Inflammatory macrophage (primary cell): ENCODE measurements around the gene TBCD.

ENCODE experiments used
- DNase-seq, 2 donors: peaks; one replicate each; pipeline ENCODE4 v3.0.0-alpha.2; 2020 to 2022

Gene TBCD

DNA sequence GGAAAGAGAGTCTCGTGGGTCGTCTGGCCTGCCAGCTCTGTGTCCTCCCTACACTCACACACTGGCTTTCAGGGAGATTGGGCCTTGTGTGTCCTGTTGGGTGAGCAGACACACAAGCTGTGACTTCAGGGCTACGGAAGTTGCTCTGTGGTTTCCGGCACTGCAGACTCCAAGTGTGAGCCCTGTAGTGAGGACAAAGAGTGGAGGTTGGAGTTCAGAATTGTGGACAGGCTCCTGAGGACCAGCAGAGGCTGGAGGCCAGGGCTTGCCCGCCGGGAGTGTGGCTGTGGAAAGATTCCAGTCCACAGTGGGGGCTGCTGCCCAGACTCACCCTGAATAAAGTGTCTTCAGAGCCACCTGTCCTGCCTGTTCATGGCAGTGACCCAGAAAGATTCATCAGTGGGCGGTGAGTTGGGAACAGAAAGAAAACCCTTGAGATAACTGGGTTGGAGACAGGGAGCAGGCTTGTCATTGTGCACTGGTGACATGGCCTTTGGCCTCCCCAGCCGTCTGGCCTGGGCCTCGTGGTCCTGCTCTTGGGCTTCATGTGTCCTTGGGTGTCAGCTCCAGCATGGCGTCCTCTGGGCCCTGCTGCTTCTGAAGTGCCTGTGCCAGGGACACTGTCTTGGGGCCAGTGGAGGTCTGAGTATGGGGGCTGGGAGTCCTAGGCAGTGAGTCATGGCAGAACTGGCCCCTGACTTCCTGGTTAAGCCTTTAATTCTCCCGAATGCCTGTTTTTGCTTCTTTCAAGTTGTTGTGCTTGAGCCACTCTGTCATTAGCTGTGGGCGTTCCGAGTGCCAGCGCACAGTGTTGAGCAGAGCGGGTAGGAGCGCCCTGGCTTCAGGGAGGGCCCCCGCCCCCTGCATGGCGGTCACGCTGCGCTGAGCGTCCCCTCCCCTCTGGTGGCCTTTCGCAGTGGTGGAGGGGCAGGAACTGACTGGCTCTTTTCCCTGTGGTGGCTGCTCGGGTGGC, 107.9 kb downstream of the TBCD start:
- peak; percentile 89 to 94 for DNase-seq

DNA sequence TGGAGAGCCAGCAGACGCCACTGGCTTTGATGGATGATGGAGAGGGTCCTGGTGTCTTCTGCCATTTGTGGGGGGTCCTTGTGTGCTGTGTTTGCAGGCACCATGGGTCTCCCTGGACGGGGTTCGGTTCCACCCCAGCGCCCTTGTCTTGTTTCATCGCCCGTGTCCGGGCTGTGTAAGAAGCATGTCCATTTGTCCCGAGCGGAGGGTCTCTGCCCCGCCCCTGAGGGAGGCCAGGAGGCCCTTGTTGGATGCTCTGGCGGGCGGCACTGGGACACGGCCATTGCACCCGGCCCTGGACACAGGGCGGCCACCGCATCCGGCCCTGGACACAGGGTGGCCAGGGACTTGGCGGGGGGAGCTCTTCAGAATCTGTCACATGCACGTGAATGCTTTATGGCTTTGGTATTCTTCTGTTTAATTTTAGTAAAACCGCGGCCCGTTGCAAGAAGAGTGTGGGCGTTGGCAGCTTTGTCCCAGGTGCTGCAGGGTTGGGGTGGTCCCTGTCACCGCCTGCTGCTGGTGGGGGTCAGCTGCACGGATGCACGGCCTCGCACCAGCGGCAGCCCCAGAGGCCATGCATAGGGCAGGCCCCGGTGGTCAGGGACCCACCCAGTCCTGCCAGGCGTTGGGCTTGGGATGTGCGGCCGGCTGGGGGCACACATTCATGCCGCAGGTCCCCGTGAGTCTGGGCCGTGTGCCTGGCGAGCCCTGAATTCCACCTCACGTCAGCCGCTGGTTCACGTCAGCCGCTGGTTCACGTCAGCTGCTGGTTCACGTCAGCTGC, 108.9 kb downstream of the TBCD start:
- no peak for DNase-seq

DNA sequence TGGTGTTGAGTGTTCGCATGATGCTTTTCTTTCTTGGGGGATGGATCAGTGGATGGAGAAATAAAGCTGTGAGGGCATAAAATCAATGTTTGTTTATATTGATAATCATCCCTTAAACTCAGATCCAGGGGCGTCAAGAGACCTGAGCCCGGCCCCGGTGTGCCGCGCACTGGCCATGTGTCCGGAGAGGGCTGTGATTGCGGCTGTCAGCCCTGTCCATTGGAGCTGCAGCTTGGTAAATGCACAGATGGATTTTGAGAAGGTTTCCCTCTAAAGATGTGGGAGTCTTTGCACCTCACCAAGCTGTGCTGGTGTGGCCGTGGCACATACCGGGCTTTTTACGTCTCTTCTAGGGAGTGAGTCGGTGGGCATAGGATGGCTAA, 109.5 kb downstream of the TBCD start:
- no peak for DNase-seq

DNA sequence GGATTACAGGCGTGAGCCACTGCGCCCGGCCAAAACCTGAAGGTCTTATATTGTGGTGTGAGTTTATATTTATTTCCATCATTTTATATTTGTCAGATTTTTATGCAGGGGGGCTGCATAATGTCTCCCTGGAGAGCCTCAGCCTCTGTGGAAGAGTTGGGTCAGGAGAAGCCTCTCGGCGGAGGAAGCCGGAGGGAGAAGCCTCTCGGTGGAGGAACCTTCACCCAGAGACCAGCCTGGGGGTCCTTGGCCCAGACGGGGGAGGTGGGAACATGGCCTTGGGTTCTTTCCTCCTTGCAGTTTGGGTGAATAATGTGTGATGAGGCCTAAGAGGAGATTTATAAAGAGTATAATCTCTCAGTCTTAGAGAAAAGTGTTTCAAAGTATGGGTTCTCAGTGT, 110.3 kb downstream of the TBCD start:
- no peak for DNase-seq

DNA sequence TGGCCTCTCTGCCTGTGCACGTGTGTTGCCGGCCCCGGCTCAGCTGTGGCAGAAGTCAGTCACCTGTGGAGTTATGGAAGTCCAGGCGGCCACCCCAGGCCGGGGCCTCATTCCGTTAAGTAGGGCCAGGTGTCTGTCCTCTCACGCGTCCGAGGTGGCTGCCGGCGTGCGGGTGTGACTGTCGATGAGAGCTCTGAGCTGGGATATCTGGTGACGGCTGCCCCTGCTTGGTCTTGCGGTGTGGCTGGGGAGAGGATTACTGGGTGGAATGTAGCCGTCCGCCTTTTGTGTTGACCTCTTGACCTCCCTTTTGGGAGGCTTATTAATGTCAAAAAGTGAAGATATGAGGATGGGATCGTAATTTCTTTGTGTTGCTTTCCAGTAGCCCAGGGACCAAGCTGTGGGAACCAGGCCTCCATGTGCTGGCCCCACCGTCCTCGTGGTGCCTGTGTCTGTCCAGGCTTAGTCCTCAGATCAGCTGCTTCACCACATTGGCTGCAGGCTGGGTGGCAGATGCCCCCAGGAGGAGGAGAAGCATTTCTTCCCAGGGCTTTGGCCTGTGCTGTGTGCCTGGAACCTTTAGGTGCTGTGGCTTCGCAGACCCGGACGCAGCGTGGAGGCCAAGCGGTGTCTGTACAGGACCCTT, 111.0 kb downstream of the TBCD start:
- no peak for DNase-seq

DNA sequence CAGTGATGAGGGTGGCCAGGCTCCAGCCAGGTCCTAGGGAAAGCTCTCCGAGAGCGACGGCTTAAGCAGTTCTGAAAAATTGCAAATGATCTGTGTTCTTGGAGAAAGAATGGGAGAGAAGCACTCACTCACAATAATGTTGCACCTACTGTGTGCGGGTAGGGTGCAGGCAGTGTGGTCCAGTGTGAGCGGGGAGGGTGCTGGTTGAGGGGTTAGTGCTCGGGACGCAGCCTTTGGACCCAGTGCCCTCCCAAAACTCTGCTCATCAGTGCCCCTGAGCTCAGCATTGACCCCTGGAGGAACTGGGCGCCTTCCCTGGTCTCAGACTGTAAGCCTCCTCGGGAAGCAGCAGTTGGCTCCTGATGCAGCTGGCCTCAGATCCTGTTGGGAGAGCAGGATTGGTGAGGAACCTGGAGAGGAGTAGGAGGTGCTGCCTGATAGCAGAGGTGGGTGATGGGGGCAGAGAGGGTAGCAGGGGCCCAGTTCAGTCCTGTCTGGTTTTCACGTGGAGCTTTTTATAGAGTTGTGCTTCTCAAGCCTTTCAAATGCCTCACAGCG, 111.6 kb downstream of the TBCD start:
- DNase-seq: no peak

DNA sequence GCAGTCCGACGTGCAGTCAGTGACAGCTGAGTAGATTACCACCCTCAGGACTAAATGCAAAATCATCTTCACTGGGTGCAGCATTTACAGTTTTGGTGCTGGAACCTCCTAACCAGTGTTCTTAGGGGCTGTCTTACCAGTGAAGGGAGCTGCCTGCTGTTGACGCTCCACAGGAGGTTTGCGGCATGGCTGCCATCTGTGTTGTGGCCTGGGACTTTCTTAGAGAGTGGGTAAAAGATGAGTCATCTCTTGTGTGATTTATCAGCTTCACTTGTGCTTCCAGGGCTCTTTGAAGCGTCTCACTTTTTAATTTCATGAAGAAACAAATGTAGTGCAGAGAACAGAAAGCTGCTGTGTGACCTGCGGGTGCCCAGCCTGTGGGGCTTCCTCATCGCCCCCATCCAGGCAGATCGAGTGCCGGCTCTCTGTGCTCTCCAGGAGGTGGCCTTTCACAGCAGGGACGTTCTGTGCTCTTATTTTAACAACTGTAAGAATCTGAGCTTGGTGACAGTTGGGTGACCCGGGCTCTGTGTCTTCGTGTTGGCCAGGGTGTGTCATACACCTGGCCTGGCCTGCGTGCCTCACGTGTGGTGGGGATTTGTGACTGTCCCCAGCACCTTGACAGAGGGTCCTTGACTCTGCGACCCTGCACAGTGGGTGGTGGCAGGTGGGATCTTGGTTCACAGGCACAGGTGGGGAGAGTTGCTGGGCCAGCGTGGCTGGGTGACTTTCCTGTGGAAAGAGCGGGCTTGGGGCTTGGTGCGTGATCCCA, 112.3 kb downstream of the TBCD start:
- DNase-seq: peak in 1 of 2 donors; percentile 44

DNA sequence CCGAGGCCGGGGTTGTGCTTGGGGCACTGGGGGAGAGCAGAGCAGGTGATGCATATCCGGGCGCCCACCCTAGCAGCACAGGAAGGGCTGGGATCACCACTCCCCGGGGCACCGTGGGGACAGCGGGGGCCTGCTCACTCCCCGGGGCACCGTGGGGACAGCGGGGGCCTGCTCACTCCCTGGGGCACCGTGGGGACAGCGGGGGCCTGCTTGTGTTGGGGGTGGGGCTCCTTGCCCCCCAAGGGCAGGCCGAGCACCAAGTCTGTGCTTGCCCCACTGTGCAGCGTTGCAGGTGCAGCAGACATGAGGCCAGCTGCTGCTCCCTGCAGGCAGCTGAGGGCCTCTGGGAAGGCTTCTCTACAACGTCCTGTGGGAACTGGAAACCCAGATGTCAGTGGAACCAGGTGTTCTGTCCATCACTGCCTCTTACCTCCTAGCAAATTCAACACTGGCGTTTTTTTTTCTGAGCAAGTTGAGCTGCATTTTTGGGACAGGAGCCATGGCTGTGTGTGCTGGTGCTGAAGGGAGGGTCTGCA, 112.9 kb downstream of the TBCD start:
- no peak for DNase-seq

DNA sequence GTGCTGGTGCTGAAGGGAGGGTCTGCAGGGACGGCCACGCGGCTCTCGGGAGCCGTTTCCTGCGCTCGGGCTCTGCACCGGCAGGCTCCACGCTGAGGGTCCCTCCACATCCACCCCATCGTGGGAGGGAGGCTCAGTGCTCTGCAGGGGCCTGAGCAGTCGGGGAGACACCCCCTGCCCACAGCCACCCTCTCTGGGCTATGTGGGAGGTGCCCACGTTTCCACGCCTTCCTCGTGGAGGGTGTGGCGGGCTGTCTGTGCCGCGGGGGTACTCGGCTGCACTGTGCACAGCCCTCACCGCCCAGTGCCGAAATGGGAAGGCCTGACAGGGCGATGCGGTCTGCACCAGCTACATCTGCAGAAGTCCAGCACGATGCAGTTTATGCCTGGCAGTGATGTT, 113.4 kb downstream of the TBCD start:
- no peak for DNase-seq

DNA sequence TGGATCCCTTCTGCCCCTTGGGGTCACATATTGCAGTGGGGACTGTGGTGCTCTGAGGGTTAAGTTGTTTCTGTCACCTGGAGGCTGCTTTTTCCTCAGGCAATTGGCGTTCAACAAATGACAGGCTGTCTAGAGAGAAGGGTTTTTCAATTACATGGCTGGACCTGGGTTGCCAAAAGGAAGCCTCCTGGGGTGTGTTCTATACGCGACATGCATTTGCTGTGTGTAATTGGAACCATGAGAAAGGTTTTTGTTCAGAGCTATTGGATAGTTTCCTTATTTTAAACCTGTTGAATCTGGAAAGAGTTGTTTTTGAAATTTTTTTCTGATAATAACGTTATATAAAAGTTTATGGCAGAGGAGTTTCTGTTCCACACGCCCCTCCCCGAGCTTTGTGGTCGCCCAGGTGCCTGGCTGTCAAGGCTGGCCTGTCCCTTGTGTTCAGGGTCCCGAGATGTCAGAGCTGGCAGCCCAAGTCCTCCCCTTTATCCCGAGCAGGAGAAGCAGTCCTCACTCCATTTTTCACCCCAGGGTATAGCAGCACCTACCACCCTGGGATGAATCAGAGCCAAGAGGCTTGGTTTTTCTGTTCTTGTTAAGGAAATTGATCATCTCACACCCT, 114.0 kb downstream of the TBCD start:
- DNase-seq: no peak

DNA sequence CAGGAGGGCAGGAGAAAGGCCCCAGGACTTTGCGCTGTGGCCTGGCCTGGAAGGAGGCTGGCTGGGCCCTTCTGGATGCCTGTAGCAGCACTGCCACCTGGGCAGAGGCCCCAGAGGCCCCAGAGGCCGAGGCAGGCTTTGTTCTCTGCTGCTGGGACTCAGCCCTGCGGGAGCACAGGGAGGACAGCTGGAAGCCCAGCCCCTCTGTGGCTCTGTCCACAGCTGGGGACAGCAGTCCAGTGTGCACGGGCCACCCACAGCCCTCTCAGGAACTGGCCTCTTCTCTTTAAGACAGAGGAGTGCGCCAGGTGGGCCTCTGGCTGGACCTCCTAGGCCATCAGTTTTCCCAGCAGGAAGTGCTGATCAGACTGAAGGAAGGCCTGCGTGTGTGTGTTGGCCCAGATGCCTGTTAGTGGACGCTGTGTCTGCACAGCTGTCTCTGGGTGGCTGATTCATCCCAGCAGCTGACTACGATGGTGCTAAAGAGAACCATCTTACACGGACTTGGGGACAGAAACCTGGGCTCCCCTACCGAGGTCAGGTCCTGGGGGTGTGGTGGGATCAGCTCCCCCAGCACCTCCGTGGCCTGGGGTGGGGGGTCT, 114.8 kb downstream of the TBCD start:
- no peak for DNase-seq

DNA sequence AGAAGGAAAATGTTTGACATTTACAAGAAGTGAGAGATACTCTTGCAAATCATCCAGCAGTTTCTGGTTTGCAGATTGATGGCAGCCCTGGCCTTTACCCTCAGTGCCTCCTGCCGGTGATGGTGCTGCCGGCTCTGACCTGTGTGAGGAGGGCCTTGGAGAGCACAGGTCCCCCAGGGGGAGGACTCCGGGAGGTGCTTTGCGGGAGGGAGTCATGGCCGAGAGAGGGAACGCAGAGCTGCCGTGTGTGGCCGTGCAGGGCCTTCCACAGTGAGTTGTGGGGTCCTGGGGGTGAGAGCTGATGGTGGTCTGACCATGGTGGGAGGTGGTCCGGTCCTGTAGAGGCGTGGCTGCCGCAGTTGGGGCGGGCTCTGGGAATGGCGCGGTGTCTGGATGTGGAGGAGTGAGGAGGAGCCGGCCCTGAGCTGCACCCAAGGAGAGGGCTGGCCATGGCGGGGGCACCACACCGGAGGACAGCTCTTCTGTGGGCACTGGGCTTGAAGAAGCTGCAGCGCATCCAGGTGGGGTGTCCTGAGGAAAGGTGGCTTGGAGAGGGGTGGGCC, 116.0 kb downstream of the TBCD start:
- DNase-seq: no peak

DNA sequence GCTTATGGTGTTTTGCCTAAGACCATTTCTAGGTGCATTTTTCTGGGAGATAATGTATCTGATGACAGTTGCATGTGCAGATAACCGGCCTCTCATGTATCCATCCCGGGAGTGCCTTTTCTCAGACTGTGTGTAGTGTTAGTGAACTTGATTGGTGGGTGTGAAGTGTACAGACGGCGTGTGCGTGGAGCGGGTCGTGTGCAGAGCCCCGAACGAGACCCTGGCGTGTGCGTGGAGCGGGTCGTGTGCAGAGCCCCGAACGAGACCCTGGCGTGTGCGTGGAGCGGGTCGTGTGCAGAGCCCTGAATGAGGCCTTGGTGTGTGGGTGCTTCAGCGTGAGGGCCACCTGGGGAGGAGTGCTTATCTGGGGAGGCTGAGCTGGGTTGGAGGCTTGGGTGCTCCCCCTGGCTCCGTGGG, 116.9 kb downstream of the TBCD start:
- DNase-seq: no peak

DNA sequence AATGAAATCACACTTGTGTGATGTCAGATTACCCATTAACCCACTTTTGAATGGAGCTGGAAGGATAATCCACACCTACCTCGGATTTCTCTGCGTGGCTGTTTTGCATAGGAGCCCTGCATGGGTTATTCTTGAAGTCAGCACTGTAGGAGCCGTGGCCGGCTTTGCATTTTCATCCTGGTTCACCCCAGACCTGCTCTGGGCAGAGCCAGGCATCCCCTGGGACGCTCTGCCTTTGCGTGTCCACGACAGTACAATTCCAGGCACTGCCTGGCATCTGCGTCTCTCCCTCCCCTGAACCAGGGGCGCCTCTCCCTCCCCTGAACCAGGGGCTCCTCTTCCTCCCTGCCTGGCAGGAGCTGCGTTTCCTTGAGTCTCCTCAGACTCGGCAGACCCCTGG, 117.7 kb downstream of the TBCD start:
- no peak for DNase-seq

DNA sequence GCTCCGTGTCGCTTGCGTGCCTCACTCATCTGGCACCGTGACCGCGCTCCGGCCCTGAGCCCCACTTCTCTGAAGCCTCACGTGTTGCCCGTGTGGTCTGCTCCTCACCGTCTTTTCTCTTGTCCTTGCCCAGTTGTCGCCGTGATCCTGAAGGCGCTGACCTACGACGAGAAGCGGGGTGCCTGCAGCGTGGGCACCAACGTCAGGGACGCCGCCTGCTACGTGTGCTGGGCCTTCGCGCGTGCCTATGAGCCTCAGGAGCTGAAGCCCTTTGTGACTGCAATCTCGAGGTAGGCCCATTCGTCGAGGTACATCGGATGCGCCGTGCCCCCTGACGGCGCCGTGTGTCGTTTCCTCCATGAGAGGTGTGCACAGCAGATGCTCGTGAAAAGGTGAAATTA, 118.2 kb downstream of the TBCD start:
- DNase-seq: no peak

DNA sequence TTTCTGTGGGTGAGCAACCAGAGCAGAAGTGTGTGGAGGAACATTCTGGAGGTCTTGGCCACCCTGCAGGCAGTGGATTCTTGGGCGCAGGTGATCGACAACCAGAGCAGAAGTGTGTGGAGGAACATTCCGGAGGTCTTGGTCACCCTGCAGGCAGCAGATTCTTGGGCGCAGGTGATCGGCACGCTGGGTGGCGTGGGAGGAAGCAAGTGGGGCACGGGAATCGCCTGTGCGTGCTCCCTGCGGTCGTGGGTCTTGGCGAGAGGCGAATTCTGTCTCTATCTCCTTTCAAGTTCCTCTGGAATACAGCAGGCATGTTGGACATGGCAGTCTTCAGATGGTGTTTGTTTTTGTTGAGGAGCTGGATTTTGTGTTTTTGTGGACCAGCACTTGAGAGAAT, 118.7 kb downstream of the TBCD start:
- DNase-seq: no peak

DNA sequence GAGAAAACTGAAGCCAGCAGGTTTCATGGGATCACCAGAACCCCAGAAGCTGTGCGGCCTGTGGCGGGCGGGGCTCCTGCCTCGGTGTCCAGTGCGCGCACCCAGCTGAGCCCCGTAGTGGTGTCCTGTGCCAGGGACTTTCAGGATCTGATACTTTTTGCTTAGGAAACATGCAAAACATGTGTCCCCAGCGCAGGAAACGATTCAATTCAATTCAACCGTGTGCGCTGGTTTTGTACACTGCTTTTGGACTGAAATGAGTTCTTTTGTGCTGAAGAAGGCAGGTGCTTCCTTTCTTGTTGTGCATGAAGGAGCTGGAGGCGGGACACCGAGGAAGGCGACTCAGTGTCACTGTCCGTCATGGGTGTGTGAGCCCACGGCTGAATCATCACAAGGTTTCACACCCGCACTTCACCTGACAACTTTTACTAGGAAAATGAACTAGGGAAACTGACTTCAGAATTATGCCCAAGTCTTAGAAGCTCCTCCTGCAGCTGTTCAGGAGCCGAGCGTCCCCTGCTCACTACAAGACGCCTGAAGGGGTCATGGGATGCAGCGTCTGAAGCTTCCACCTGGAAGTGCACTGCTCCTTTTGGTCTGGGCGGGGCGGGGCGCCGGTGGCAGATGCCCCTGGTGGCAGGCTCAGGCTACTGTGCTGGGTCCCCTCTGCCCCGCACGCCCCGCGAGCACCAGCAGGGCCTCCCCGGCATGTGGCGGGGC, 119.4 kb downstream of the TBCD start:
- peak in 1 of 2 donors; percentile 12 for DNase-seq

DNA sequence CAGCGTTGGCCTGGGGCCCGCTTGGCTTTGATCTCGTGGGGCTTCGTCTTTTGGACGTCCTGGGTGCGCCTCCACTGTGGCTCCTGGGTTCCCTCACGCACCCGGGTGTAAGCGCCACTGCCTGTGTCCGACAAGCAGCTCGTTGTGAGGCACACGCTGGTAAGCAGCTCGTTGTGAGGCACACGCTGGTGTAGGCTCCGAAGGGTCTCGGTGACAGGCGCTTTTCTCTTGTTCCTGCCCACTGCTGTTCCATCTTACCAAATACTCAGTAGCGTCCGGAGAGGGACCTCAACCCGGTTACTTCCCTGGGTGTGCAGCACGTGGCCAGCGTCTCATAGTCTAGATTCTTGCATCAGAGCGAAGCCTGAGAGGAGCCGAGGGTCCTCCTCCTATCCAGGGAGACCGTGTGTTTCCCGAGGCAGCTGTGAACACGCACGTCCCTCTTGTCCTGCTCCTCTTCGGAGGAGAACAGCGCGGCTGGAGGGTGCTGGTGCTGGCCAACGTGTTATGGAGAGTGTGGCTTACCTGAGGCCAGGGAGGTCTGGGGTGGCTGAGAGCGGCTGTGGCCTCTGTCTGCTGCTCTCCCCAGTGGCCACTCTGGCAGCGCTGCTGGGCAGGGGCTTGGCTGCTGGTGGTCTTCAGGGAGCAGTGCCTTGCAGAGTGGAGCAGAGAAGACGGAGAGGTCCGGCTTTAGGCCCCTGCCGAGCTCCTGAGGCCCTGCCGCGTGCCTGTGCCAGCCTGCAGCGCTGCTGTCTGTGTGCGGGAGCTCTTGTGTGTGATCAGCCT, 120.1 kb downstream of the TBCD start:
- no peak for DNase-seq
